Panc1 (cell line): ENCODE results near the gene KDM4F.

Source experiments
- POLR2AphosphoS5 ChIP-seq: IDR thresholded peaks from 2 replicates; pipeline ENCODE4 v1.6.1; 2012; ENCODE audit warnings: mild to moderate bottlenecking, low read depth, low read length, moderate library complexity
- SIN3A ChIP-seq: IDR thresholded peaks from 2 replicates; pipeline ENCODE4 v1.6.1; 2012; ENCODE audit warnings: low read depth, mild to moderate bottlenecking, low read length, moderate library complexity, borderline replicate concordance; ENCODE audit not compliant: insufficient read depth
- TCF7L2 ChIP-seq: IDR thresholded peaks from 2 replicates; pipeline ENCODE4 v1.6.1; 2011; ENCODE audit warnings: mild to moderate bottlenecking, low read depth, low read length, inconsistent platforms
- TF ChIP-seq, protein P1 (sequence below): fragments of 450-650 bp; IDR thresholded peaks from 2 replicates; pipeline ENCODE4 v1.5.1; 2017; ENCODE audit warnings: mild to moderate bottlenecking

DNA sequence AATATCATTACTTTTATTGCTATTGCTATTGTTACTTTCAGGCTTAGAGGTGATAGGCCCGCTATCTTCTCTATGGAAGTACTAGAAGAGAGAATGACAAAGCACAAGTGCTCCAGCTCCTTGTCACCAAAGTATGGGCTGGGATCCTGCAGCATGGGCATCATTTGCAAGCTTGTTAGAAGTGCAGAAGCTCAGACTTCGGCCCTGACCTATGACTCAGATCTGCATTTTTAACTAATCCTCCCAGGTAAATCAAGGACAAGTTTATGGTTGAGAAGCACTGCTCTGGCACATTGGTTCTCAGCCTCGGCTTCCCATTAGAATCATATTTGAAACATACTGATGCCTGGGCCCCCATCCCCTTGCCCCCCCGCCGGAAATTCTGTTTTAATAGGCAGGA is 31.8 kb downstream of the KDM4F start:
- TF ChIP-seq POLR2AphosphoS5 = no peak
- TF ChIP-seq, protein P1, sequence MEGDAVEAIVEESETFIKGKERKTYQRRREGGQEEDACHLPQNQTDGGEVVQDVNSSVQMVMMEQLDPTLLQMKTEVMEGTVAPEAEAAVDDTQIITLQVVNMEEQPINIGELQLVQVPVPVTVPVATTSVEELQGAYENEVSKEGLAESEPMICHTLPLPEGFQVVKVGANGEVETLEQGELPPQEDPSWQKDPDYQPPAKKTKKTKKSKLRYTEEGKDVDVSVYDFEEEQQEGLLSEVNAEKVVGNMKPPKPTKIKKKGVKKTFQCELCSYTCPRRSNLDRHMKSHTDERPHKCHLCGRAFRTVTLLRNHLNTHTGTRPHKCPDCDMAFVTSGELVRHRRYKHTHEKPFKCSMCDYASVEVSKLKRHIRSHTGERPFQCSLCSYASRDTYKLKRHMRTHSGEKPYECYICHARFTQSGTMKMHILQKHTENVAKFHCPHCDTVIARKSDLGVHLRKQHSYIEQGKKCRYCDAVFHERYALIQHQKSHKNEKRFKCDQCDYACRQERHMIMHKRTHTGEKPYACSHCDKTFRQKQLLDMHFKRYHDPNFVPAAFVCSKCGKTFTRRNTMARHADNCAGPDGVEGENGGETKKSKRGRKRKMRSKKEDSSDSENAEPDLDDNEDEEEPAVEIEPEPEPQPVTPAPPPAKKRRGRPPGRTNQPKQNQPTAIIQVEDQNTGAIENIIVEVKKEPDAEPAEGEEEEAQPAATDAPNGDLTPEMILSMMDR = no peak
- TF ChIP-seq SIN3A = no peak
- no peak for TF ChIP-seq TCF7L2
